Endometrial microvascular endothelial cells (primary cell): ENCODE data around the gene DCLK1. TPM values are rescaled to one million over a fixed set of nuclear protein-coding genes. Genes with fewer than 3 reads are reported as not detected.

Experiments used
- in situ Hi-C: cut with HindIII; loops from 2 replicates; pipeline ENCODE4 v1.10.0; 2017; ENCODE audit warnings: low sequenced_read_pairs, low pct_unique_long_range_greater_than_20kb; ENCODE audit errors: inconsistent ontology term
- total RNA-seq: library from RNA; depleted of rRNA; stranded (reverse); fragments of >200 nt; gene quantifications from one replicate; pipeline ENCODE4 v1.2.3, GENCODE V29; 2015; ENCODE audit errors: inconsistent ontology term

Gene DCLK1
- total RNA-seq, 1 donor from 2014 or later, result 43.5 TPM

DNA sequence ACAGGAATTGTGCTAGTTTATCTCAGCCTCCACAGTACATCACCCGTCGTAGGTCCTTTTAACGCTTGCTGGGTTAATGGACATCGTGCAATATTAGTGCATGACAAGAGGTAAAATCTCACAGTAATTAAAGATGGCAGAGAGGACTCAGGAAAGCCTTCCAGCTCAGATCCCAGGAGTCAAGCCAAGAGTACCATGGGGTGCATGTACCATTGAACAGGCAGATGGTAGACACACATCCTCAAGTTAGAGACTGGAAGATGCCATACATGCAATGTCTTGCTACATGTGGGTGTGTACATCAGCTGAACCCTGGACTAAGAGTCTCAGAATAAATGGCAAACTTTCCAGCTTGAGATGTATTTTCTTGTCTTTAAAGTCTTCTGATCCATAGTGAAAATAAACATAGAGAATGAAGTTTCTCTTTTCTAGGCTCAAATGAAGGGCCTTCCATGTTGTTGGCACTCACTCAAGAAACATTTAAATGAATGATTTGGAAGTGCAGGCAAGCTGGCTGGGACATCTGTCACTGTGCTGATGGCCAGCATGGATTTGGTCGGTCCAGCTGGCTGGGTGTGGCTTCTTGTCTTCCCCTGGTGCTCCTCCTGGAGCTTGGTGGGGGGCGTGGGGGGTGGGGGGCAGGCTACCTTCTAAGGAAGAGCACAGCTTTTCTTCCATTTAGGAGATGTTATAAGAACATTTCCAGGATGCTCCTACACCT lies 363.8 kb downstream of the DCLK1 start:
- in situ Hi-C loops, result no loop called here

GRCh38 chr13:35766663-35767062 lies 364.5 kb downstream of the DCLK1 start:
- in situ Hi-C loops, result no loop called here

DNA sequence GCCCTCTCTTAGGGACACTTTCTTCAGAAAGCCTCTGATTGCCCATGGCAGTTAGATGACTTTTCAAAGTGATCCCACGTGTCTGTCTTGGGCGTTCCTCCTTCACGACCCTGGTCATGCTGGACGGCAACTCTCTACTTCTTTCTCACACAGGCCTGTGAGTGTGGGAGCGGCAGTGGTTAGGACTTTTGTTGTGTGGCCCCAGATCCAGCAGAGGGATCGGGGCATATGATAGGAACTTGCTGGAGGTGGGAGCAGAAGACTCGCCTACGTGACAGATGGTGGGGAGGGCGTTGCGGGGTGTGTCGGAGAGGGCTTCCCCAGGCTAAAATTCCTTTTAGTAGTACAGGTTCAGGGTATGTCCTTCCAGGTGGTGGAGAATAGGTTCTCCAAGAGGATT lies 365.2 kb downstream of the DCLK1 start:
- in situ Hi-C loops, result no loop called here

GRCh38 chr13:35765366-35765765 lies 365.8 kb downstream of the DCLK1 start:
- in situ Hi-C loops, result no loop called here

- in situ Hi-C loops, result no loop called here
Observed at GRCh38 chr13:35764326-35765015, 366.7 kb downstream of the DCLK1 start.

GRCh38 chr13:35763782-35764123 lies 367.4 kb downstream of the DCLK1 start:
- in situ Hi-C loops, result no loop called here

GRCh38 chr13:35763060-35763781 lies 368.0 kb downstream of the DCLK1 start:
- in situ Hi-C loops, result no loop called here

GRCh38 chr13:35761440-35762252 lies 369.5 kb downstream of the DCLK1 start:
- in situ Hi-C loops, result no loop called here

GRCh38 chr13:35760735-35761281 lies 370.4 kb downstream of the DCLK1 start:
- in situ Hi-C loops, result no loop called here

- in situ Hi-C loops, result no loop called here
Observed at GRCh38 chr13:35747594-35747993, 383.6 kb downstream of the DCLK1 start.

DNA sequence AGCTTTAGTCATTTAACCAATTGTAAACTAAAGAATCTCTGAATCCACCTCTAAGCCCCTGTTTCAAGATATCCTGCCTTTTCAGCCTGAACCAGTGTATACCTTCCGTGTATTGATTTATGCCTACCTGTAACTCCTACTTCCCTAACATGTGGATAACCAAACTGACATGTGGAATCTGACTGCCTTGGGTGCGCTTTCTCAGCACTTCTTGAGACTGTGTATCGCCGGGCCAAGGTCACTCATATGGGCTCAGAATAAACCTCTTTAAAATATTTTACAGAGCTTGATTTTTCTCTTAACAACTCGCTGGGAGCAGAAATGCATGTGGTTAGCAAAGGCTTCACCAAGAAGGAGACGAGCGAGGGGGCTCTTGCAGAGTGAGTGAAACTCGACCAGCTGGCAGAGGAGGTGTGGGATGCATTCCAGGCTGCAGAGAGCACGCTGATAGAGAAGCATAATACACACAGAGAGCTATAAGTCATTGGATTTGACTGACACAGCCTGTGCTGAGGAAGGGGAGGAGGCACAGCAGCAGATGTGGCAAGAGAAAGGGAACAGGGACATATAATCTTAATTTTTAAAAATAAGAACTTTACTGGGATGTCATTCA lies 386.5 kb downstream of the DCLK1 start:
- in situ Hi-C loops, result no loop called here

GRCh38 chr13:35744144-35744543 lies 387.0 kb downstream of the DCLK1 start:
- in situ Hi-C loops, result no loop called here

GRCh38 chr13:35743165-35743564 lies 388.0 kb downstream of the DCLK1 start:
- in situ Hi-C loops, result no loop called here

GRCh38 chr13:35741657-35742056 lies 389.5 kb downstream of the DCLK1 start:
- in situ Hi-C loops, result no loop called here

- in situ Hi-C loops, result no loop called here
Observed at GRCh38 chr13:35736876-35737275, 394.3 kb downstream of the DCLK1 start.

- in situ Hi-C loops, result no loop called here
Observed at GRCh38 chr13:35733827-35734226, 397.4 kb downstream of the DCLK1 start.

DNA sequence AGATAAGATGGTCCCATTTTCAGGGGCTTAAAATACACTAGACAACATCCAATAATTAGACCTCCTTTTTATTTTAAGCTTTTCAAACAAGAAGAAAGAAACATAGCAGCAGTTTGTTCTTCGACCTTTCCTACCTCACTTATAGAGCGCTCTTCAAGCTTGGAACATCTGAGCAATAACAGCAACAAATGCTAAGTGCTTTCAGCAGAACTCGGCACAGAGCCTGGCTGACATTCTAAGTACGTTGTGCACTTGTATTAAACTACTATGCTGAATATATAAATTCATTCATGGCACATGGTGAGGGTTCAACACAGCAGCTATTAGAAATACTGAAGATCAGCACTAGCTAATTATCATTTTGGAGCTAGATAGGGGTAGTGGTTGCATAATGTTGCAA lies 398.6 kb downstream of the DCLK1 start:
- in situ Hi-C loops, result no loop called here

DNA sequence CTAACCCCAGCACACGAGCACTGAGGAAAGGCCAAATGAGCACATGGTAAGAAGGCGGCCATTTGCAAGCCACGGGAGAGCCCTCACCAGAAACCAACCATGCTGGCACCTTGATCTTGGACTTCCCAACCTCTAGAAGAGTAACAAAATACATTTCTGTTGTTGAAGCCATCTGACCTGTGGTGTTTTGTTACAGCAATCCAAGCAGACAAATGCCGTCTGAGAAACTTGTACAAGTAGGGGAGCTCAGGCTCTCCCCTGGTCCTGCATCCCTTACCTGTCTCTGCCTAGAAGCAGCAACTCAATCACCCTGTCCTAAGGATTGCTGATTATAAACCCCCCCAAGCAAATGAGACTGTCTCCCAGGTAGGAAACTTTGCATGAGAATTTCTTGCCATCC lies 399.7 kb downstream of the DCLK1 start:
- in situ Hi-C loops, result no loop called here
